ENCODE data around the gene NCKAP5. TPM values are rescaled to one million over a fixed set of nuclear protein-coding genes. Genes with fewer than 3 reads are reported as not detected.

The NCKAP5 gene
- total and polyA plus RNA-seq, 4 donors = 2.3 to 20.2 (median 8.1) TPM

- Histone ChIP-seq H3K4me1 (ENCODE audit: control insufficient read depth in 5 of 5, insufficient read depth in 5 of 5, low read length in 5 of 5) (peaks cover 0 to 1% (median 0%) of the 10 kb centered on the region in 5 donors), H3K27ac (ENCODE audit: low read depth in 1 of 2, low read length in 1 of 2) (no peak overlapping the region), H3K9me3 (ENCODE audit: control insufficient read depth in 4 of 4, insufficient read depth in 3 of 4, low read length in 3 of 4) (no peaks in the 10 kb centered on the region), H3K4me3 (no peak overlapping the region), H3K9ac (ENCODE audit: insufficient read depth in 1 of 2, low read length in 2 of 2) (no peak overlapping the region), H3K36me3 (ENCODE audit: control insufficient read depth in 4 of 4, insufficient read depth in 4 of 4, low read length in 4 of 4) (no peaks in the 10 kb centered on the region), H3K27me3 (ENCODE audit: control insufficient read depth in 3 of 3, insufficient read depth in 3 of 3, low read length in 2 of 3) (no peaks in the 10 kb centered on the region)
- ATAC-seq (ENCODE audit: insufficient read depth, low FRiP score) (no peak), DNase-seq (no peak)
- WGBS, 2 donors = 54 to 93% methylated on average over 1 of the region's 1 CpG
- TF ChIP-seq, protein P1, sequence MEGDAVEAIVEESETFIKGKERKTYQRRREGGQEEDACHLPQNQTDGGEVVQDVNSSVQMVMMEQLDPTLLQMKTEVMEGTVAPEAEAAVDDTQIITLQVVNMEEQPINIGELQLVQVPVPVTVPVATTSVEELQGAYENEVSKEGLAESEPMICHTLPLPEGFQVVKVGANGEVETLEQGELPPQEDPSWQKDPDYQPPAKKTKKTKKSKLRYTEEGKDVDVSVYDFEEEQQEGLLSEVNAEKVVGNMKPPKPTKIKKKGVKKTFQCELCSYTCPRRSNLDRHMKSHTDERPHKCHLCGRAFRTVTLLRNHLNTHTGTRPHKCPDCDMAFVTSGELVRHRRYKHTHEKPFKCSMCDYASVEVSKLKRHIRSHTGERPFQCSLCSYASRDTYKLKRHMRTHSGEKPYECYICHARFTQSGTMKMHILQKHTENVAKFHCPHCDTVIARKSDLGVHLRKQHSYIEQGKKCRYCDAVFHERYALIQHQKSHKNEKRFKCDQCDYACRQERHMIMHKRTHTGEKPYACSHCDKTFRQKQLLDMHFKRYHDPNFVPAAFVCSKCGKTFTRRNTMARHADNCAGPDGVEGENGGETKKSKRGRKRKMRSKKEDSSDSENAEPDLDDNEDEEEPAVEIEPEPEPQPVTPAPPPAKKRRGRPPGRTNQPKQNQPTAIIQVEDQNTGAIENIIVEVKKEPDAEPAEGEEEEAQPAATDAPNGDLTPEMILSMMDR (IDR thresholded peaks at IDR 0.05; ENCODE audit: control extremely low read depth, extremely low read depth) = no peak
Observed at GRCh38 chr2:132857319-132857718, 710.9 kb downstream of the NCKAP5 start.

GRCh38 chr2:132850688-132851087 lies 717.6 kb downstream of the NCKAP5 start:
- H3K4me3 ChIP-seq = no peak overlapping the region
- DNase-seq = no peak
- ATAC-seq (ENCODE audit: insufficient read depth, low FRiP score) = no peak
- no peak overlapping the region for H3K27ac ChIP-seq (ENCODE audit: low read depth in 1 of 2, low read length in 1 of 2)
- H3K9me3 ChIP-seq (ENCODE audit: control insufficient read depth in 4 of 4, insufficient read depth in 3 of 4, low read length in 3 of 4) = no peaks in the 10 kb centered on the region
- TF ChIP-seq, protein P1 (IDR thresholded peaks at IDR 0.05; ENCODE audit: control extremely low read depth, extremely low read depth) = no peak
- H3K27me3 ChIP-seq (ENCODE audit: control insufficient read depth in 3 of 3, insufficient read depth in 3 of 3, low read length in 2 of 3) = no peaks in the 10 kb centered on the region
- H3K36me3 ChIP-seq (ENCODE audit: control insufficient read depth in 4 of 4, insufficient read depth in 4 of 4, low read length in 4 of 4) = no peaks in the 10 kb centered on the region
- H3K4me1 ChIP-seq (ENCODE audit: control insufficient read depth in 5 of 5, insufficient read depth in 5 of 5, low read length in 5 of 5) = no peaks in the 10 kb centered on the region
- H3K9ac ChIP-seq (ENCODE audit: insufficient read depth in 1 of 2, low read length in 2 of 2) = no peak overlapping the region
- 86 to 88% methylated on average over 4 of the region's 4 CpGs for WGBS, 2 donors

- 85 to 88% methylated on average over 1 of the region's 1 CpG for WGBS, 2 donors
- H3K36me3 ChIP-seq (ENCODE audit: control insufficient read depth in 4 of 4, insufficient read depth in 4 of 4, low read length in 4 of 4) = no peaks in the 10 kb centered on the region
- ATAC-seq (ENCODE audit: insufficient read depth, low FRiP score) (no peak), DNase-seq (no peak)
- H3K9ac ChIP-seq (ENCODE audit: insufficient read depth in 1 of 2, low read length in 2 of 2) = no peak overlapping the region
- TF ChIP-seq, protein P1 (IDR thresholded peaks at IDR 0.05; ENCODE audit: control extremely low read depth, extremely low read depth) = no peak
- no peak overlapping the region for H3K4me3 ChIP-seq
- no peaks in the 10 kb centered on the region for H3K9me3 ChIP-seq (ENCODE audit: control insufficient read depth in 4 of 4, insufficient read depth in 3 of 4, low read length in 3 of 4)
- no peaks in the 10 kb centered on the region for H3K27me3 ChIP-seq (ENCODE audit: control insufficient read depth in 3 of 3, insufficient read depth in 3 of 3, low read length in 2 of 3)
- H3K4me1 ChIP-seq (ENCODE audit: control insufficient read depth in 5 of 5, insufficient read depth in 5 of 5, low read length in 5 of 5) = no peaks in the 10 kb centered on the region
- H3K27ac ChIP-seq (ENCODE audit: low read depth in 1 of 2, low read length in 1 of 2) = no peak overlapping the region
Observed at GRCh38 chr2:132849118-132849517, 719.1 kb downstream of the NCKAP5 start.

DNA sequence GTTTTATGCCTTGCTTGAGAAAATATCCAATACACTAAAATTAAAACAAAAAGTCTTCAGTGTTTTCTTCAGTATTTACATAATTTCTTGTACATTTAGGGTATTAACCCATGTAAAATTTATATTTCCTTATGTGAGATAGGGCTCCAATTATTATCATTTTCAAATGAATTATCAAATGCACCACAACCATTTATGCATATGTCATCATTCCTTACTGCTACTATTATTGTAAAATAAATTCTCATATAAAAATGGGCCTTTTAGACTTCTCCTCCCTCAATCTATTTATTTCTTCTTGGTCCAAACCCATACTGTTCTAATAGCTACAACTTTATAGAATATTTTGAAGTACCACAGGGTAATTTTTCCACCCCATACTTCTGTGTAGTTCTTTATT lies 722.9 kb downstream of the NCKAP5 start:
- DNase-seq (no peak), ATAC-seq (ENCODE audit: insufficient read depth, low FRiP score) (no peak)
- no peaks in the 10 kb centered on the region for H3K36me3 ChIP-seq (ENCODE audit: control insufficient read depth in 4 of 4, insufficient read depth in 4 of 4, low read length in 4 of 4)
- no peak overlapping the region for H3K27ac ChIP-seq (ENCODE audit: low read depth in 1 of 2, low read length in 1 of 2)
- H3K4me1 ChIP-seq (ENCODE audit: control insufficient read depth in 5 of 5, insufficient read depth in 5 of 5, low read length in 5 of 5) = no peaks in the 10 kb centered on the region
- no peaks in the 10 kb centered on the region for H3K9me3 ChIP-seq (ENCODE audit: control insufficient read depth in 4 of 4, insufficient read depth in 3 of 4, low read length in 3 of 4)
- no peak overlapping the region for H3K4me3 ChIP-seq
- H3K9ac ChIP-seq (ENCODE audit: insufficient read depth in 1 of 2, low read length in 2 of 2) = no peak overlapping the region
- no peaks in the 10 kb centered on the region for H3K27me3 ChIP-seq (ENCODE audit: control insufficient read depth in 3 of 3, insufficient read depth in 3 of 3, low read length in 2 of 3)
- TF ChIP-seq, protein P1 (IDR thresholded peaks at IDR 0.05; ENCODE audit: control extremely low read depth, extremely low read depth) = no peak

Measured in lung (tissue), 12 donors.